ENCODE results near the gene PCDHB1. TPM values are rescaled to one million over a fixed set of nuclear protein-coding genes. Genes with fewer than 3 reads are reported as not detected.

PCDHB1 gene
- total and polyA plus RNA-seq, 2 of the 8 experiments (the other 6 are each of a cell fraction or from before 2014, with no cell fraction given), result 0.03 to 0.04 TPM

GRCh38 chr5:141001446-141001843, 49.7 kb upstream of the PCDHB1 start:
- POLR2A ChIA-PET (ENCODE audit: partially characterized antibody), result interaction anchor here (0.6 to 8.3 kb wide), 19 partner anchors 9 to 305 kb away, joined by 3 to 155 read pairs (median 6); partner anchors contain the start of genes PCDHA12, PCDHAC1 and PCDHAC2
- Histone ChIP-seq H4K5ac (ENCODE audit: insufficient read length, low read depth, low read length) (peak overlapping the region; percentile 14), H3K18ac (ENCODE audit: extremely low read depth, low read length) (peak overlapping the region; percentile 93), H3K27me3 (replicated peaks in 1 of 4; ENCODE audit: control insufficient read depth in 3 of 4, extremely low read depth in 1 of 4, insufficient read depth in 3 of 4, low read length in 3 of 4) (no peaks in the 10 kb centered on the region), H3K4me1 (replicated peaks in 1 of 4; ENCODE audit: control insufficient read depth in 3 of 4, insufficient read depth in 4 of 4, low read length in 3 of 4) (peaks cover 8 to 39% (median 31%) of the 10 kb centered on the region in 4 experiments; a peak in 6 of 7 replicates), H2AK5ac (ENCODE audit: low read depth, low read length) (peak overlapping the region; percentile 83; the same call in 1 of the 2 replicates), H3K4ac (replicated peaks; ENCODE audit: insufficient read length, low read depth, low read length) (no peak overlapping the region), H3K14ac (ENCODE audit: insufficient read length) (no peak overlapping the region), H3K36me3 (ENCODE audit: control insufficient read depth in 2 of 4, insufficient read depth in 4 of 4, low read length in 3 of 4) (no peaks in the 10 kb centered on the region), H3K27ac (ENCODE audit: low read depth, low read length) (peak overlapping the region; percentile 88), H2BK12ac (ENCODE audit: low read depth, low read length) (peak overlapping the region; percentile 34; the same call in 1 of the 2 replicates), H4K8ac (ENCODE audit: extremely low read depth, insufficient read depth, low read length) (peak overlapping the region; percentile 75; the same call in 1 of the 2 replicates), H2BK15ac (ENCODE audit: low read length) (no peak overlapping the region), H4K91ac (replicated peaks; ENCODE audit: insufficient read length, low read length) (peak overlapping the region; percentile 48), H3K4me2 (ENCODE audit: insufficient read depth in 1 of 2, low read depth in 2 of 2, low read length in 2 of 2) (peak overlapping the region; percentile 95 to 98), H3K4me3 (ENCODE audit: extremely low read depth in 1 of 4, insufficient read depth in 2 of 4, low read depth in 3 of 4, low read length in 4 of 4) (peak overlapping the region; percentile 35 to 65 (median 57); a peak in 7 of 8 replicates), H3K9me3 (ENCODE audit: insufficient read depth in 2 of 2, low read depth in 1 of 2, low read length in 1 of 2) (no peaks in the 10 kb centered on the region), H4K20me1 (replicated peaks in 1 of 2; ENCODE audit: control insufficient read depth in 1 of 2, insufficient read depth in 2 of 2, low read length in 2 of 2) (no peaks in the 10 kb centered on the region), H3K9ac (replicated peaks in 1 of 4; ENCODE audit: extremely low read depth in 1 of 4, low read depth in 3 of 4, low read length in 3 of 4) (peak overlapping the region in 3 of 4 experiments; percentile 69 to 86 (median 71); a peak in 6 of 7 replicates), H3K79me1 (ENCODE audit: low read depth, low read length) (no peaks in the 10 kb centered on the region), H2BK120ac (replicated peaks; ENCODE audit: low read depth, low read length) (peak overlapping the region; percentile 83), H3K23ac (ENCODE audit: insufficient read length) (no peak overlapping the region), H2AFZ (ENCODE audit: low read length) (no peak overlapping the region), H2BK20ac (ENCODE audit: low read length) (peak overlapping the region; percentile 92), H3K56ac (replicated peaks; ENCODE audit: insufficient read length, low read depth, low read length) (no peak overlapping the region), H2BK5ac (ENCODE audit: low read depth, low read length) (peak overlapping the region; percentile 95), H3K23me2 (ENCODE audit: low read depth, low read length) (peaks cover 11% of the 10 kb centered on the region; the same call in 1 of the 2 replicates), H3K79me2 (ENCODE audit: control insufficient read depth in 1 of 2, insufficient read depth in 2 of 2, low read length in 2 of 2) (no peaks in the 10 kb centered on the region)
- DNase-seq (ENCODE audit: low read depth in 1 of 2, low spot score in 2 of 2) (peak in 1 of 2 experiments; percentile 58), FAIRE-seq (peak; percentile 82)
- CTCF ChIA-PET (ENCODE audit: partially characterized antibody), result interaction anchor here (0.6 to 6.7 kb wide), 8 partner anchors 13 to 153 kb away, joined by 4 to 50 read pairs (median 7); partner anchors contain the start of genes PCDHAC1 and PCDHAC2
- 2% methylated on average over 9 of the region's 9 CpGs; no CpG with 5 or more reads in 1 of the 2 experiments for WGBS, 2 experiments (ENCODE audit: extremely low coverage in 1 of 2, insufficient coverage in 1 of 2, insufficient read length in 1 of 2, insufficient replicate concordance in 2 of 2, low coverage in 1 of 2, low lambda C conversion rate in 2 of 2, missing lambda C conversion rate in 1 of 2)
- TF ChIP-seq POLR2AphosphoS5 (IDR thresholded peaks at IDR 0.05; ENCODE audit: low read depth, low read length) (peak; percentile 27; the same call in 1 of the 2 replicates), CTBP2 (IDR thresholded peaks at IDR 0.05; ENCODE audit: borderline replicate concordance, insufficient read depth, insufficient read length, low read length) (no peak), SP1 (IDR thresholded peaks at IDR 0.05; ENCODE audit: low read depth, low read length) (no peak), SIN3A (conservative IDR thresholded peaks at IDR 0.05 in 1 of 2, IDR thresholded peaks at IDR 0.05 in 1 of 2; ENCODE audit: low read depth in 1 of 2, low read length in 2 of 2) (no peak), TAF7 (optimal IDR thresholded peaks at IDR 0.05; ENCODE audit: borderline replicate concordance, low read depth, low read length) (peak; percentile 6), TBP (IDR thresholded peaks at IDR 0.05; ENCODE audit: low read depth, low read length) (peak; percentile 32; the same call in 1 of the 2 replicates), POLR2A (IDR thresholded peaks at IDR 0.05; ENCODE audit: control extremely low read depth in 1 of 2, low read depth in 2 of 2, low read length in 2 of 2) (peak in 1 of 2 experiments; percentile 60; a peak in 2 of 3 replicates), RNF2 (IDR thresholded peaks at IDR 0.05; ENCODE audit: borderline replicate concordance, low read depth, low read length, missing control alignments, poor library complexity, severe bottlenecking) (no peak), CEBPB (IDR thresholded peaks at IDR 0.05; ENCODE audit: low read depth, low read length) (peak; percentile 87), SP4 (IDR thresholded peaks at IDR 0.05; ENCODE audit: low read length) (0 out of 2 replicates have a peak, but pooled peaks have one; percentile 24), EZH2 (IDR thresholded peaks at IDR 0.05; ENCODE audit: low read depth, low read length, severe bottlenecking) (no peak), YY1 (IDR thresholded peaks at IDR 0.05; ENCODE audit: low read depth, low read length) (0 out of 2 replicates have a peak, but pooled peaks have one; percentile 22)

Data from H1 (cell line).